ENCODE measurements around the gene OLA1.

The OLA1 gene

GRCh38 chr2:174122185-174122584 lies 126.1 kb downstream of the OLA1 start:
- intact Hi-C loops (cut with DNase I; ENCODE audit: low total_unique reads), result no loop called here
- Histone ChIP-seq H3K9me3 (no peaks in the 10 kb centered on the region), H3K36me3 (no peaks in the 10 kb centered on the region), H3K4me3 (no peak overlapping the region), H3K4me1 (no peaks in the 10 kb centered on the region), H3K27ac (no peak overlapping the region), H3K27me3 (no peaks in the 10 kb centered on the region)
- DNase-seq, result no peak
- no peak for TF ChIP-seq CTCF (IDR thresholded peaks at IDR 0.05)

GRCh38 chr2:174121612-174122011 lies 126.7 kb downstream of the OLA1 start:
- H3K9me3 ChIP-seq, result no peaks in the 10 kb centered on the region
- H3K27ac ChIP-seq, result no peak overlapping the region
- TF ChIP-seq CTCF (IDR thresholded peaks at IDR 0.05), result no peak
- no peaks in the 10 kb centered on the region for H3K27me3 ChIP-seq
- no peak for DNase-seq
- H3K36me3 ChIP-seq, result no peaks in the 10 kb centered on the region
- intact Hi-C loops (cut with DNase I; ENCODE audit: low total_unique reads), result no loop called here
- H3K4me1 ChIP-seq, result no peaks in the 10 kb centered on the region
- no peak overlapping the region for H3K4me3 ChIP-seq

- intact Hi-C loops (cut with DNase I; ENCODE audit: low total_unique reads), result no loop called here
- H3K36me3 ChIP-seq, result no peaks in the 10 kb centered on the region
Measured at GRCh38 chr2:174121175-174121574, 127.2 kb downstream of the OLA1 start.

GRCh38 chr2:174120346-174120745 lies 128.0 kb downstream of the OLA1 start:
- Histone ChIP-seq H3K27ac (no peak overlapping the region), H3K4me1 (no peaks in the 10 kb centered on the region), H3K36me3 (no peaks in the 10 kb centered on the region), H3K27me3 (no peaks in the 10 kb centered on the region), H3K9me3 (no peaks in the 10 kb centered on the region), H3K4me3 (no peak overlapping the region)
- intact Hi-C loops (cut with DNase I; ENCODE audit: low total_unique reads), result no loop called here
- no peak for DNase-seq
- TF ChIP-seq CTCF (IDR thresholded peaks at IDR 0.05), result no peak

More at GRCh38 chr2:174121175-174121574, 127.2 kb downstream of the OLA1 start:
- Histone ChIP-seq H3K27ac (no peak overlapping the region), H3K4me3 (no peak overlapping the region), H3K9me3 (no peaks in the 10 kb centered on the region), H3K4me1 (no peaks in the 10 kb centered on the region), H3K27me3 (no peaks in the 10 kb centered on the region)
- TF ChIP-seq CTCF (IDR thresholded peaks at IDR 0.05), result no peak
- DNase-seq, result no peak

GRCh38 chr2:174117951-174118930 lies 130.1 kb downstream of the OLA1 start:
- Histone ChIP-seq H3K4me3 (no peak overlapping the region), H3K27me3 (no peaks in the 10 kb centered on the region), H3K9me3 (no peaks in the 10 kb centered on the region), H3K36me3 (peaks cover 0 to 3% (median 0%) of the 10 kb centered on the region in 3 donors), H3K27ac (no peak overlapping the region), H3K4me1 (no peaks in the 10 kb centered on the region)
- TF ChIP-seq CTCF (IDR thresholded peaks at IDR 0.05), result no peak
- no peak for DNase-seq
- intact Hi-C loops (cut with DNase I; ENCODE audit: low total_unique reads), result no loop called here

Data from tibial artery (tissue), 4 donors.